Measurements from ENCODE around the gene GPR156. TPM values are rescaled to one million over a fixed set of nuclear protein-coding genes. Genes with fewer than 3 reads are reported as not detected.

Gene GPR156
- total and polyA plus RNA-seq, 10 of the 15 experiments (the other 5 are each of a cell fraction or from before 2014, with no cell fraction given): 0.08 to 0.15 (median 0.11) TPM; not detected in 6

- TF ChIP-seq DPF2 (IDR thresholded peaks at IDR 0.05) (no peak), MTA2 (IDR thresholded peaks at IDR 0.05; ENCODE audit: low read depth) (no peak), LARP7 (IDR thresholded peaks at IDR 0.05) (no peak)
Measured at GRCh38 chr3:120192579-120192978, 92.4 kb downstream of the GPR156 start (continued).

- FAIRE-seq (no peak), ATAC-seq (no peak), DNase-seq (ENCODE audit: low read depth, low spot score) (no peak)
- POLR2A ChIA-PET: no interaction called here
- Histone ChIP-seq H3K4me1 (ENCODE audit: control insufficient read depth, insufficient read depth, low read length) (no peaks in the 10 kb centered on the region), H4K20me1 (ENCODE audit: control insufficient read depth, insufficient read depth) (no peaks in the 10 kb centered on the region), H2AFZ (ENCODE audit: control insufficient read depth, low read depth, low read length) (no peak overlapping the region), H3K36me3 (ENCODE audit: control insufficient read depth in 2 of 2, insufficient read depth in 2 of 2, low read length in 1 of 2) (no peaks in the 10 kb centered on the region), H3K27ac (ENCODE audit: control insufficient read depth, insufficient read depth) (no peak overlapping the region), H3K4me3 (no peak overlapping the region), H3K9ac (ENCODE audit: control insufficient read depth, insufficient read depth, low read length) (no peak overlapping the region), H3K4me2 (ENCODE audit: control insufficient read depth, insufficient read depth) (no peak overlapping the region), H3K27me3 (replicated peaks in 1 of 2; ENCODE audit: control insufficient read depth in 2 of 2, insufficient read depth in 2 of 2, low read length in 1 of 2) (no peaks in the 10 kb centered on the region), H3K9me3 (replicated peaks; ENCODE audit: control insufficient read depth, insufficient read depth, low read length) (no peaks in the 10 kb centered on the region), H3K79me2 (ENCODE audit: control insufficient read depth, insufficient read depth, low read length) (no peaks in the 10 kb centered on the region)
- SMC1A ChIA-PET (ENCODE audit: uncharacterized antibody, unreplicated experiment): interaction anchor here (0.9 kb wide), 1 partner anchor 14 kb away, joined by 3 read pairs; no protein-coding TSS in a partner anchor
- intact Hi-C loops (cut with micrococcal nuclease; ENCODE audit: unreplicated experiment): no loop called here
- RAD21 ChIA-PET (ENCODE audit: unreplicated experiment): no interaction called here
- WGBS (ENCODE audit: insufficient coverage, insufficient replicate concordance, low lambda C conversion rate, missing lambda C conversion rate): 100% methylated on average over 1 of the region's 1 CpG
- no TSS peak for BruUV-seq (replicated peaks)
- in situ Hi-C loops (cut with MboI): no loop called here
- CTCF ChIA-PET: interaction anchor here (0.7 to 1.3 kb wide), 2 partner anchors 10 to 1592 kb away, joined by 3 to 4 read pairs; no protein-coding TSS in a partner anchor
- TF ChIP-seq ZBTB33 (IDR thresholded peaks at IDR 0.05) (no peak), PAX8 (IDR thresholded peaks at IDR 0.05) (no peak), IRF5 (IDR thresholded peaks at IDR 0.05; ENCODE audit: borderline replicate concordance) (no peak), ZNF24 (IDR thresholded peaks at IDR 0.05) (no peak), TCF12 (IDR thresholded peaks at IDR 0.05; ENCODE audit: low read depth, low read length) (no peak), CTCF (IDR thresholded peaks at IDR 0.05 in 2 of 3, conservative IDR thresholded peaks at IDR 0.05 in 1 of 3; ENCODE audit: control insufficient read depth in 2 of 3, extremely low read depth in 1 of 3, insufficient read depth in 1 of 3, low read depth in 3 of 3, low read length in 3 of 3) (no peak), MLLT1 (IDR thresholded peaks at IDR 0.05) (no peak), IRF3 (IDR thresholded peaks at IDR 0.05) (no peak), ATF7 (IDR thresholded peaks at IDR 0.05; ENCODE audit: low read depth) (no peak)
Measured at GRCh38 chr3:120192159-120192558, 92.9 kb downstream of the GPR156 start.

All from GM12878 (cell line).